Mesendoderm (in vitro differentiated cells): ENCODE measurements around the gene SNN.
A peak's percentile ranks its signal among the peaks of the same experiment; 100 is the strongest.

Experiments
- DNase-seq: peaks from one replicate; pipeline ENCODE4 v3.0.0; 2013
- H2AK5ac ChIP-seq: 2 replicates; pipeline ENCODE4 v1.6.1; 2013; ENCODE audit warnings: low read length, inconsistent platforms
- H2BK120ac ChIP-seq: 2 replicates; pipeline ENCODE4 v1.6.1; 2013; ENCODE audit warnings: low read depth, mild to moderate bottlenecking, low read length, moderate library complexity, mixed read lengths
- H2BK15ac ChIP-seq: replicated peaks from 2 replicates; pipeline ENCODE4 v1.6.1; 2013; ENCODE audit warnings: low read depth, mild to moderate bottlenecking, moderate library complexity
- H2BK5ac ChIP-seq: 2 replicates; pipeline ENCODE4 v1.6.1; 2013; ENCODE audit warnings: low read length, inconsistent platforms
- H3K18ac ChIP-seq: 2 replicates; pipeline ENCODE4 v1.6.1; 2013; ENCODE audit warnings: mild to moderate bottlenecking, low read length, mixed read lengths
- H3K23ac ChIP-seq: one replicate; pipeline ENCODE4 v1.6.1; 2013; ENCODE audit warnings: low read length
- H3K27ac ChIP-seq: 2 replicates; pipeline ENCODE4 v1.5.1; 2013; ENCODE audit warnings: low read depth, mild to moderate bottlenecking, inconsistent platforms, low read length, moderate library complexity
- H3K27me3 ChIP-seq: 2 replicates; pipeline ENCODE4 v1.6.1; 2013; ENCODE audit warnings: low read length, control low read depth, mild to moderate bottlenecking, inconsistent platforms; ENCODE audit not compliant: insufficient read depth, poor library complexity
- H3K36me3 ChIP-seq: 2 replicates; pipeline ENCODE4 v1.6.1; 2013; ENCODE audit warnings: low read length, inconsistent platforms; ENCODE audit not compliant: control insufficient read depth, insufficient read depth
- H3K4ac ChIP-seq: one replicate; pipeline ENCODE4 v1.6.1; 2013; ENCODE audit warnings: low read depth, mild to moderate bottlenecking, low read length, moderate library complexity
- H3K4me1 ChIP-seq: 2 replicates; pipeline ENCODE4 v1.6.1; 2013; ENCODE audit warnings: low read depth, low read length, inconsistent platforms; ENCODE audit not compliant: control insufficient read depth
- H3K4me2 ChIP-seq: 2 replicates; pipeline ENCODE4 v1.6.1; 2013; ENCODE audit warnings: low read length
- H3K4me3 ChIP-seq: 2 replicates; pipeline ENCODE4 v1.5.1; 2013; ENCODE audit warnings: mild to moderate bottlenecking, low read length
- H3K56ac ChIP-seq: one replicate; pipeline ENCODE4 v1.6.1; 2013; ENCODE audit warnings: low read length
- H3K79me1 ChIP-seq: 2 replicates; pipeline ENCODE4 v1.6.1; 2013; ENCODE audit warnings: low read length, inconsistent platforms
- H3K79me2 ChIP-seq: 2 replicates; pipeline ENCODE4 v1.6.1; 2013; ENCODE audit warnings: mild to moderate bottlenecking, low read length; ENCODE audit not compliant: control insufficient read depth, insufficient read depth
- H3K9ac ChIP-seq: 2 replicates; pipeline ENCODE4 v1.6.1; 2013; ENCODE audit warnings: low read length, inconsistent platforms
- H4K5ac ChIP-seq: one replicate; pipeline ENCODE4 v1.6.1; 2013; ENCODE audit warnings: low read length
- H4K8ac ChIP-seq: one replicate; pipeline ENCODE4 v1.6.1; 2013; ENCODE audit warnings: low read depth, mild to moderate bottlenecking, control low read depth, low read length, moderate library complexity
- WGBS: extraction: QIAGEN DNeasy Blood & Tissue Kit; methylation state at CpG from one replicate; pipeline ENCODE4 v1.1.7; 2013; ENCODE audit warnings: low lambda C conversion rate, missing lambda C conversion rate; ENCODE audit not compliant: insufficient coverage; ENCODE audit errors: extremely low coverage; 5-methylcytosine and 5-hydroxymethylcytosine counted together

Gene SNN

GRCh38 chr16:11632455-11632939 is 35.8 kb upstream of the SNN start:
- H3K27ac ChIP-seq, result no peak overlapping the region
- no peaks in the 10 kb centered on the region for H3K79me1 ChIP-seq
- H3K27me3 ChIP-seq, result no peaks in the 10 kb centered on the region
- DNase-seq, result peak; percentile 58
- H3K79me2 ChIP-seq, result no peaks in the 10 kb centered on the region
- no peak overlapping the region for H2AK5ac ChIP-seq
- no peak overlapping the region for H2BK120ac ChIP-seq
- H3K18ac ChIP-seq, result no peak overlapping the region
- H3K56ac ChIP-seq, result peak overlapping the region; percentile 47
- no peaks in the 10 kb centered on the region for H3K4me1 ChIP-seq
- no peak overlapping the region for H3K4me3 ChIP-seq
- no peak overlapping the region for H4K8ac ChIP-seq
- H3K4ac ChIP-seq, result no peak overlapping the region
- H4K5ac ChIP-seq, result no peak overlapping the region
- no peaks in the 10 kb centered on the region for H3K36me3 ChIP-seq
- no peak overlapping the region for H2BK5ac ChIP-seq
- no CpG with 5 or more reads among the region's 15 CpGs for WGBS
- no peak overlapping the region for H3K9ac ChIP-seq
- no peak overlapping the region for H2BK15ac ChIP-seq
- no peak overlapping the region for H3K23ac ChIP-seq
- H3K4me2 ChIP-seq, result no peak overlapping the region

GRCh38 chr16:11633113-11633512 is 35.1 kb upstream of the SNN start:
- no peak overlapping the region for H2BK15ac ChIP-seq
- H3K4me2 ChIP-seq, result no peak overlapping the region
- H3K36me3 ChIP-seq, result no peaks in the 10 kb centered on the region
- no peak overlapping the region for H3K56ac ChIP-seq
- no peaks in the 10 kb centered on the region for H3K27me3 ChIP-seq
- H3K79me1 ChIP-seq, result no peaks in the 10 kb centered on the region
- H3K27ac ChIP-seq, result no peak overlapping the region
- WGBS, result no CpG with 5 or more reads among the region's 3 CpGs
- no peak overlapping the region for H4K5ac ChIP-seq
- no peak overlapping the region for H3K4me3 ChIP-seq
- no peak for DNase-seq
- no peaks in the 10 kb centered on the region for H3K4me1 ChIP-seq
- H3K23ac ChIP-seq, result no peak overlapping the region
- no peak overlapping the region for H3K18ac ChIP-seq
- H3K9ac ChIP-seq, result no peak overlapping the region
- H2AK5ac ChIP-seq, result no peak overlapping the region
- no peak overlapping the region for H2BK120ac ChIP-seq
- H3K79me2 ChIP-seq, result no peaks in the 10 kb centered on the region
- no peak overlapping the region for H3K4ac ChIP-seq
- no peak overlapping the region for H2BK5ac ChIP-seq
- no peak overlapping the region for H4K8ac ChIP-seq

- Histone ChIP-seq H3K4me3 (no peak overlapping the region), H3K4me1 (no peaks in the 10 kb centered on the region), H3K36me3 (no peaks in the 10 kb centered on the region), H4K5ac (no peak overlapping the region), H2BK5ac (no peak overlapping the region), H4K8ac (no peak overlapping the region), H3K27me3 (no peaks in the 10 kb centered on the region), H3K23ac (no peak overlapping the region), H3K56ac (no peak overlapping the region), H3K4ac (no peak overlapping the region), H3K79me1 (no peaks in the 10 kb centered on the region), H2AK5ac (no peak overlapping the region), H3K4me2 (no peak overlapping the region), H3K9ac (no peak overlapping the region), H3K27ac (no peak overlapping the region), H3K79me2 (no peaks in the 10 kb centered on the region), H2BK120ac (no peak overlapping the region), H2BK15ac (no peak overlapping the region), H3K18ac (no peak overlapping the region)
- WGBS, result no CpG with 5 or more reads among the region's 6 CpGs
- no peak for DNase-seq
Observed at GRCh38 chr16:11634312-11634711, 33.9 kb upstream of the SNN start.

GRCh38 chr16:11635113-11635652 is 33.1 kb upstream of the SNN start:
- no peaks in the 10 kb centered on the region for H3K79me1 ChIP-seq
- no peak overlapping the region for H3K23ac ChIP-seq
- H3K4ac ChIP-seq, result no peak overlapping the region
- H2BK5ac ChIP-seq, result no peak overlapping the region
- H3K9ac ChIP-seq, result no peak overlapping the region
- H3K79me2 ChIP-seq, result no peaks in the 10 kb centered on the region
- H3K27me3 ChIP-seq, result no peaks in the 10 kb centered on the region
- no peak overlapping the region for H2AK5ac ChIP-seq
- no peak overlapping the region for H3K4me3 ChIP-seq
- no CpG with 5 or more reads among the region's 10 CpGs for WGBS
- H3K4me2 ChIP-seq, result no peak overlapping the region
- no peak overlapping the region for H3K27ac ChIP-seq
- H2BK15ac ChIP-seq, result no peak overlapping the region
- no peak overlapping the region for H3K56ac ChIP-seq
- H3K36me3 ChIP-seq, result no peaks in the 10 kb centered on the region
- no peak overlapping the region for H2BK120ac ChIP-seq
- DNase-seq, result no peak
- H4K8ac ChIP-seq, result no peak overlapping the region
- no peaks in the 10 kb centered on the region for H3K4me1 ChIP-seq
- no peak overlapping the region for H4K5ac ChIP-seq
- no peak overlapping the region for H3K18ac ChIP-seq

GRCh38 chr16:11635679-11636171 is 32.5 kb upstream of the SNN start:
- Histone ChIP-seq H2AK5ac (no peak overlapping the region), H2BK120ac (no peak overlapping the region), H3K79me2 (no peaks in the 10 kb centered on the region), H2BK5ac (no peak overlapping the region), H3K4me2 (peak overlapping the region; percentile 39), H3K4me1 (no peaks in the 10 kb centered on the region), H3K4me3 (no peak overlapping the region), H3K79me1 (no peaks in the 10 kb centered on the region), H4K8ac (no peak overlapping the region), H3K9ac (peak overlapping the region; percentile 14), H2BK15ac (no peak overlapping the region), H3K27me3 (no peaks in the 10 kb centered on the region), H3K4ac (no peak overlapping the region), H4K5ac (no peak overlapping the region), H3K27ac (no peak overlapping the region), H3K56ac (no peak overlapping the region), H3K36me3 (no peaks in the 10 kb centered on the region), H3K18ac (no peak overlapping the region), H3K23ac (no peak overlapping the region)
- no CpG with 5 or more reads among the region's 12 CpGs for WGBS
- no peak for DNase-seq

- no peaks in the 10 kb centered on the region for H3K36me3 ChIP-seq
- H3K27ac ChIP-seq, result no peak overlapping the region
- no peak overlapping the region for H4K5ac ChIP-seq
Observed at GRCh38 chr16:11636172-11636721, 32.0 kb upstream of the SNN start.

More at GRCh38 chr16:11636172-11636721, 32.0 kb upstream of the SNN start:
- H3K27me3 ChIP-seq, result no peaks in the 10 kb centered on the region
- H3K23ac ChIP-seq, result no peak overlapping the region
- WGBS, result no CpG with 5 or more reads among the region's 14 CpGs
- H3K4ac ChIP-seq, result no peak overlapping the region
- no peak overlapping the region for H2BK15ac ChIP-seq
- no peak overlapping the region for H3K4me3 ChIP-seq
- H3K56ac ChIP-seq, result no peak overlapping the region
- no peak overlapping the region for H3K18ac ChIP-seq
- no peaks in the 10 kb centered on the region for H3K79me1 ChIP-seq
- DNase-seq, result peak; percentile 93
- no peak overlapping the region for H2AK5ac ChIP-seq
- no peak overlapping the region for H2BK5ac ChIP-seq
- peak overlapping the region; percentile 39 for H3K4me2 ChIP-seq
- H3K4me1 ChIP-seq, result no peaks in the 10 kb centered on the region
- peak overlapping the region; percentile 14 for H3K9ac ChIP-seq
- H4K8ac ChIP-seq, result no peak overlapping the region
- no peaks in the 10 kb centered on the region for H3K79me2 ChIP-seq
- no peak overlapping the region for H2BK120ac ChIP-seq
